SK-N-SH (cell line): Measurements from ENCODE around the gene C14orf119. TPM values are rescaled to one million over a fixed set of nuclear protein-coding genes. Genes with fewer than 3 reads are reported as not detected.

Experiments used
- CTCF ChIA-PET: fragments of 300-600, 350-600 bp; formaldehyde crosslinking; extraction: SDS; loops from one replicate; lab custom pipeline; 2021; lab: Yijun Ruan, JAX
- POLR2A ChIA-PET: fragments of 350-600 bp; sonication (Branson Sonifier 250); formaldehyde crosslinking; extraction: SDS; loops from one replicate; lab custom pipeline; 2020; ENCODE audit warnings: antibody characterized with exemption, inconsistent platforms; lab: Yijun Ruan, JAX
- DNase-seq: peaks from one replicate; pipeline ENCODE4 v3.0.0; 2012
- H2AFZ ChIP-seq: fragments of 200-600 bp; sonication (generic); 2 replicates; pipeline ENCODE4 v1.8.1; 2016; ENCODE audit warnings: antibody characterized with exemption, mild to moderate bottlenecking, low read depth
- H3F3A ChIP-seq: fragments of 200-600 bp; sonication (generic); replicated peaks from 2 replicates; pipeline ENCODE3; 2016; ENCODE audit warnings: antibody characterized with exemption, mild to moderate bottlenecking; ENCODE audit not compliant: insufficient read depth
- H3K27ac ChIP-seq, 2 experiments: fragments of 200-500 bp in 1 of 2; fragments of 200-600 bp in 1 of 2; sonication (Bioruptor generic) in 1 of 2; sonication (generic), shearing (Covaris generic) in 1 of 2; 2 replicates each; pipeline versions ENCODE4 v1.5.1 to v1.6.1; 2014 to 2016; ENCODE audit warnings: low read depth in 2 of 2, inconsistent platforms in 1 of 2, low read length in 1 of 2, mild to moderate bottlenecking in 1 of 2, mixed read lengths in 1 of 2
- H3K27me3 ChIP-seq: fragments of 200-600 bp; sonication (generic), shearing (Covaris generic); 2 replicates; pipeline ENCODE4 v1.6.1; 2016; ENCODE audit warnings: mixed run types; ENCODE audit not compliant: insufficient read depth
- H3K36me3 ChIP-seq, 2 experiments: fragments of 200-500 bp in 1 of 2; fragments of 200-600 bp in 1 of 2; sonication (Bioruptor generic) in 1 of 2; sonication (generic) in 1 of 2; replicated peaks in 1 of 2; 2 replicates each; pipeline versions ENCODE3 to v1.5.1; 2014 to 2016; ENCODE audit warnings: low read length in 1 of 2, mild to moderate bottlenecking in 1 of 2; ENCODE audit not compliant: insufficient read depth in 2 of 2, control insufficient read depth in 1 of 2
- H3K4me1 ChIP-seq, 2 experiments: fragments of 200-500 bp in 1 of 2; fragments of 200-600 bp in 1 of 2; sonication (Bioruptor generic) in 1 of 2; sonication (generic), shearing (Covaris generic) in 1 of 2; 2 replicates each; pipeline versions ENCODE4 v1.5.1 to v1.6.1; 2014 to 2016; ENCODE audit warnings: low read depth in 1 of 2, low read length in 1 of 2, mixed run types in 1 of 2; ENCODE audit not compliant: insufficient read depth in 2 of 2, control insufficient read depth in 1 of 2
- H3K4me2 ChIP-seq: fragments of 200-600 bp; sonication (generic), shearing (Covaris generic); 2 replicates; pipeline ENCODE4 v1.6.1; 2017; ENCODE audit warnings: mixed run types
- H3K4me3 ChIP-seq, 2 experiments: fragments of 200-500 bp in 1 of 2; fragments of 200-600 bp in 1 of 2; sonication (Bioruptor generic) in 1 of 2; sonication (generic), shearing (Covaris generic) in 1 of 2; 2 replicates each; pipeline versions ENCODE4 v1.5.1 to v1.8.1; 2014 to 2016; ENCODE audit warnings: low read depth in 2 of 2, inconsistent platforms in 1 of 2, low read length in 1 of 2, mild to moderate bottlenecking in 1 of 2, mixed read lengths in 1 of 2, moderate library complexity in 1 of 2
- H3K79me2 ChIP-seq: fragments of 200-600 bp; sonication (generic); 2 replicates; pipeline ENCODE4 v1.8.1; 2017; ENCODE audit warnings: mild to moderate bottlenecking; ENCODE audit not compliant: insufficient read depth
- H3K9ac ChIP-seq: fragments of 200-600 bp; sonication (generic); 2 replicates; pipeline ENCODE4 v1.6.1; 2017; ENCODE audit warnings: mixed run types
- H3K9me2 ChIP-seq: fragments of 200-600 bp; sonication (generic); 2 replicates; pipeline ENCODE4 v1.6.1; 2017; ENCODE audit warnings: mixed run types
- H3K9me3 ChIP-seq: fragments of 200-600 bp; sonication (generic); 2 replicates; pipeline ENCODE4 v1.6.1; 2017; ENCODE audit warnings: mixed run types, mild to moderate bottlenecking, moderate library complexity
- H4K20me1 ChIP-seq: fragments of 200-600 bp; sonication (generic); 2 replicates; pipeline ENCODE4 v1.6.1; 2017; ENCODE audit warnings: mild to moderate bottlenecking, mixed run types; ENCODE audit not compliant: insufficient read depth
- EP300 ChIP-seq, 2 experiments: IDR thresholded peaks; 2 replicates each; pipeline versions ENCODE4 v1.4.0 to v1.6.1; 2012; ENCODE audit warnings: borderline replicate concordance in 1 of 2, low read depth in 1 of 2, low read length in 1 of 2
- EZH2phosphoT487 ChIP-seq: fragments of 200-600 bp; sonication (generic); IDR thresholded peaks from 2 replicates; pipeline ENCODE4 v1.6.1; 2017; ENCODE audit warnings: low read depth, mixed run types, mild to moderate bottlenecking, antibody characterized with exemption, moderate library complexity, borderline replicate concordance
- FOSL2 ChIP-seq: IDR thresholded peaks from 2 replicates; pipeline ENCODE4 v1.4.0; 2012; ENCODE audit warnings: low read depth, mild to moderate bottlenecking, moderate library complexity, borderline replicate concordance
- FOXM1 ChIP-seq: IDR thresholded peaks from 2 replicates; pipeline ENCODE4 v1.4.0; 2012; ENCODE audit warnings: low read depth, mild to moderate bottlenecking
- GATA2 ChIP-seq: sonication (generic); formaldehyde crosslinking; IDR thresholded peaks from 2 replicates; pipeline ENCODE4 v1.5.0; 2020; ENCODE audit warnings: mild to moderate bottlenecking, missing genetic modification reagents
- JUND ChIP-seq: IDR thresholded peaks from 2 replicates; pipeline ENCODE4 v1.4.0; 2012
- MXI1 ChIP-seq: IDR thresholded peaks from 2 replicates; pipeline ENCODE4 v1.6.1; 2012; ENCODE audit warnings: mild to moderate bottlenecking, low read depth, low read length, improper control_type of control experiment
- RXRA ChIP-seq: IDR thresholded peaks from 2 replicates; pipeline ENCODE4 v1.4.0; 2012; ENCODE audit warnings: low read depth, mild to moderate bottlenecking, borderline replicate concordance
- SMC3 ChIP-seq: IDR thresholded peaks from 2 replicates; pipeline ENCODE4 v1.6.1; 2012; ENCODE audit warnings: low read depth, low read length, improper control_type of control experiment
- TAF1 ChIP-seq: IDR thresholded peaks from 2 replicates; pipeline ENCODE4 v1.6.1; 2012; ENCODE audit warnings: low read depth, mild to moderate bottlenecking, low read length, moderate library complexity, borderline replicate concordance
- WGBS: methylation state at CpG from one replicate; pipeline ENCODE4 v1.1.6; 2017; ENCODE audit warnings: low lambda C conversion rate; 5-methylcytosine and 5-hydroxymethylcytosine counted together
- polyA plus RNA-seq, 3 experiments: library from polyadenylated mRNA; depleted of rRNA; stranded (reverse); fragments of >200 nt; gene quantifications; 2 replicates each; pipeline ENCODE4 v1.2.3, GENCODE V29; 2012
- TF ChIP-seq, protein P1 (sequence below): fragments of 150-350 bp; IDR thresholded peaks from 2 replicates; pipeline ENCODE4 v1.6.1; 2017; ENCODE audit warnings: antibody characterized with exemption, low read length, low read depth, borderline replicate concordance
- TF ChIP-seq, protein P2 (sequence below): IDR thresholded peaks from 2 replicates; pipeline ENCODE4 v1.4.0; 2012; ENCODE audit warnings: low read depth, borderline replicate concordance
- TF ChIP-seq, protein P3 (sequence below): fragments of 150-350 bp; IDR thresholded peaks from 2 replicates; pipeline ENCODE4 v1.6.1; 2016; ENCODE audit warnings: mild to moderate bottlenecking, low read depth, low read length
- TF ChIP-seq, protein P4 (sequence below): fragments of 200-600 bp; sonication (generic); IDR thresholded peaks from 2 replicates; pipeline ENCODE4 v1.6.1; 2017; ENCODE audit warnings: antibody characterized with exemption, mild to moderate bottlenecking, moderate library complexity
- TF ChIP-seq, protein P5 (sequence below): IDR thresholded peaks from 2 replicates; pipeline ENCODE4 v1.6.1; 2012; ENCODE audit warnings: mild to moderate bottlenecking, low read depth, low read length, moderate library complexity

C14orf119 gene
- polyA plus RNA-seq, 1 of the 3 experiments (the other 2 are of a cell fraction), result 55.2 TPM

DNA sequence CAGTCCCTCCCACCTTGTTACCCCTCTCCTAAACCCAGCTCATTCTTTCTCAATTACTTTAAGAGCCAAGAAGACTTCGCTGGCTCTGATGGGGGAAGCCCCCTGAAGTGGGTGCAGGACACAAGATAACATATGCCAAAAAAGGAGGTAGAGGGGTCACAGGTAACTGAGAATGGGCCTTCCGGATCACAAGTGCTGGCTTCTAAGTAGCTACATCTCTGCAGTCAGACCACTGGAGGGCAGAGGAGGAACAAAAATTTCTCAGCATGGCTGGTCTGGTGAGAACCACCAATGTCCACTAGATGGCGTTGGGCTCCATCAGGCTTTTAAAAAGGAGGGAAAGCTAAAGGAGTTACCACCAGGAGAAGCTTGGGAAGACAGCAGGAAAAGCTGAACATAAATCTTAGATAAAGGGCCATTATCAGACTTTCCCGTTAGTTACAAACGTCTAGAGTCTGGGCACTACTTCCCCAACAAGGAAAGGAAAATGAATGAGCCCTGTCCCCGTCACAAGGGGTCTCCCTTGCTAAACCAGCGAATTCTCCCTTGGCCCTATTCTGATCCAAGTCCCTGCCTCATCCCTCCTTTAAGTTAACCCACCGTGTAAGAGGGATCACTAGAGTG is 26.4 kb upstream of the C14orf119 start (continued):
- TF ChIP-seq, protein P1, sequence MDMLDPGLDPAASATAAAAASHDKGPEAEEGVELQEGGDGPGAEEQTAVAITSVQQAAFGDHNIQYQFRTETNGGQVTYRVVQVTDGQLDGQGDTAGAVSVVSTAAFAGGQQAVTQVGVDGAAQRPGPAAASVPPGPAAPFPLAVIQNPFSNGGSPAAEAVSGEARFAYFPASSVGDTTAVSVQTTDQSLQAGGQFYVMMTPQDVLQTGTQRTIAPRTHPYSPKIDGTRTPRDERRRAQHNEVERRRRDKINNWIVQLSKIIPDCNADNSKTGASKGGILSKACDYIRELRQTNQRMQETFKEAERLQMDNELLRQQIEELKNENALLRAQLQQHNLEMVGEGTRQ, result no peak
- TF ChIP-seq, protein P2, sequence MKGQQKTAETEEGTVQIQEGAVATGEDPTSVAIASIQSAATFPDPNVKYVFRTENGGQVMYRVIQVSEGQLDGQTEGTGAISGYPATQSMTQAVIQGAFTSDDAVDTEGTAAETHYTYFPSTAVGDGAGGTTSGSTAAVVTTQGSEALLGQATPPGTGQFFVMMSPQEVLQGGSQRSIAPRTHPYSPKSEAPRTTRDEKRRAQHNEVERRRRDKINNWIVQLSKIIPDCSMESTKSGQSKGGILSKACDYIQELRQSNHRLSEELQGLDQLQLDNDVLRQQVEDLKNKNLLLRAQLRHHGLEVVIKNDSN, result no peak
- TF ChIP-seq EP300 (IDR thresholded peaks at IDR 0.05; ENCODE audit: borderline replicate concordance in 1 of 2, low read depth in 1 of 2, low read length in 1 of 2), result no peak
- no peak for TF ChIP-seq GATA2
- TF ChIP-seq EZH2phosphoT487, result no peak
- TF ChIP-seq, protein P3, sequence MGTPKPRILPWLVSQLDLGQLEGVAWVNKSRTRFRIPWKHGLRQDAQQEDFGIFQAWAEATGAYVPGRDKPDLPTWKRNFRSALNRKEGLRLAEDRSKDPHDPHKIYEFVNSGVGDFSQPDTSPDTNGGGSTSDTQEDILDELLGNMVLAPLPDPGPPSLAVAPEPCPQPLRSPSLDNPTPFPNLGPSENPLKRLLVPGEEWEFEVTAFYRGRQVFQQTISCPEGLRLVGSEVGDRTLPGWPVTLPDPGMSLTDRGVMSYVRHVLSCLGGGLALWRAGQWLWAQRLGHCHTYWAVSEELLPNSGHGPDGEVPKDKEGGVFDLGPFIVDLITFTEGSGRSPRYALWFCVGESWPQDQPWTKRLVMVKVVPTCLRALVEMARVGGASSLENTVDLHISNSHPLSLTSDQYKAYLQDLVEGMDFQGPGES, result no peak
- TF ChIP-seq SMC3, result peak; percentile 75

DNA sequence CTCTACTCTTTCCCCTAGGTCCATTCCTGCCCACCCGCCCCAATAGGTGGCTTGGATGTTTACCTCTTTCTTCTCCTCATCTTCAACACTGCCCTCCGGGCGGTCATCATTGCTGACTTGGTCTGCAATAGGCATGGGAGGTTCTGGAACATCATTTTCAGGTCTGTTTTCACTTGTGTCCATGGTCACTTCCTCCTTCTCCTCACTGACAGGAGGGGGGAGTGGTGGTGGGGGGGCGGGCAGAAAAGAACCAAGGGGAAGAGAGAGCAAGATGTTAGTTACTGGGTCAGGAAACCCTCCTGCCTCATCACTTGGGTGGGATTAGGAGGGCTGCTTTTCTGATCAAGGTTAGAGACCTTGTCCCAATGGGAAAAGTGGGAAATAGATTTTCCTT is 25.9 kb upstream of the C14orf119 start:
- POLR2A ChIA-PET, result interaction anchor here (1.2 to 1.8 kb wide), 3 partner anchors 26 to 83 kb away, joined by 5 to 11 read pairs (median 5); partner anchors contain the start of genes ACIN1 and C14orf119
- H3K9ac ChIP-seq, result no peak overlapping the region
- peaks cover 49 to 54% of the 10 kb centered on the region in 2 experiments for H3K36me3 ChIP-seq
- TF ChIP-seq, protein P1, result no peak
- TF ChIP-seq RXRA (no peak), MXI1 (no peak), JUND (no peak), TAF1 (no peak), EP300 (IDR thresholded peaks at IDR 0.05; ENCODE audit: borderline replicate concordance in 1 of 2, low read depth in 1 of 2, low read length in 1 of 2) (no peak), FOSL2 (no peak), EZH2phosphoT487 (no peak), FOXM1 (no peak)
- TF ChIP-seq, protein P3, result no peak
- TF ChIP-seq, protein P2, result no peak
- TF ChIP-seq, protein P4, sequence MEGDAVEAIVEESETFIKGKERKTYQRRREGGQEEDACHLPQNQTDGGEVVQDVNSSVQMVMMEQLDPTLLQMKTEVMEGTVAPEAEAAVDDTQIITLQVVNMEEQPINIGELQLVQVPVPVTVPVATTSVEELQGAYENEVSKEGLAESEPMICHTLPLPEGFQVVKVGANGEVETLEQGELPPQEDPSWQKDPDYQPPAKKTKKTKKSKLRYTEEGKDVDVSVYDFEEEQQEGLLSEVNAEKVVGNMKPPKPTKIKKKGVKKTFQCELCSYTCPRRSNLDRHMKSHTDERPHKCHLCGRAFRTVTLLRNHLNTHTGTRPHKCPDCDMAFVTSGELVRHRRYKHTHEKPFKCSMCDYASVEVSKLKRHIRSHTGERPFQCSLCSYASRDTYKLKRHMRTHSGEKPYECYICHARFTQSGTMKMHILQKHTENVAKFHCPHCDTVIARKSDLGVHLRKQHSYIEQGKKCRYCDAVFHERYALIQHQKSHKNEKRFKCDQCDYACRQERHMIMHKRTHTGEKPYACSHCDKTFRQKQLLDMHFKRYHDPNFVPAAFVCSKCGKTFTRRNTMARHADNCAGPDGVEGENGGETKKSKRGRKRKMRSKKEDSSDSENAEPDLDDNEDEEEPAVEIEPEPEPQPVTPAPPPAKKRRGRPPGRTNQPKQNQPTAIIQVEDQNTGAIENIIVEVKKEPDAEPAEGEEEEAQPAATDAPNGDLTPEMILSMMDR, result no peak
- TF ChIP-seq, protein P5, sequence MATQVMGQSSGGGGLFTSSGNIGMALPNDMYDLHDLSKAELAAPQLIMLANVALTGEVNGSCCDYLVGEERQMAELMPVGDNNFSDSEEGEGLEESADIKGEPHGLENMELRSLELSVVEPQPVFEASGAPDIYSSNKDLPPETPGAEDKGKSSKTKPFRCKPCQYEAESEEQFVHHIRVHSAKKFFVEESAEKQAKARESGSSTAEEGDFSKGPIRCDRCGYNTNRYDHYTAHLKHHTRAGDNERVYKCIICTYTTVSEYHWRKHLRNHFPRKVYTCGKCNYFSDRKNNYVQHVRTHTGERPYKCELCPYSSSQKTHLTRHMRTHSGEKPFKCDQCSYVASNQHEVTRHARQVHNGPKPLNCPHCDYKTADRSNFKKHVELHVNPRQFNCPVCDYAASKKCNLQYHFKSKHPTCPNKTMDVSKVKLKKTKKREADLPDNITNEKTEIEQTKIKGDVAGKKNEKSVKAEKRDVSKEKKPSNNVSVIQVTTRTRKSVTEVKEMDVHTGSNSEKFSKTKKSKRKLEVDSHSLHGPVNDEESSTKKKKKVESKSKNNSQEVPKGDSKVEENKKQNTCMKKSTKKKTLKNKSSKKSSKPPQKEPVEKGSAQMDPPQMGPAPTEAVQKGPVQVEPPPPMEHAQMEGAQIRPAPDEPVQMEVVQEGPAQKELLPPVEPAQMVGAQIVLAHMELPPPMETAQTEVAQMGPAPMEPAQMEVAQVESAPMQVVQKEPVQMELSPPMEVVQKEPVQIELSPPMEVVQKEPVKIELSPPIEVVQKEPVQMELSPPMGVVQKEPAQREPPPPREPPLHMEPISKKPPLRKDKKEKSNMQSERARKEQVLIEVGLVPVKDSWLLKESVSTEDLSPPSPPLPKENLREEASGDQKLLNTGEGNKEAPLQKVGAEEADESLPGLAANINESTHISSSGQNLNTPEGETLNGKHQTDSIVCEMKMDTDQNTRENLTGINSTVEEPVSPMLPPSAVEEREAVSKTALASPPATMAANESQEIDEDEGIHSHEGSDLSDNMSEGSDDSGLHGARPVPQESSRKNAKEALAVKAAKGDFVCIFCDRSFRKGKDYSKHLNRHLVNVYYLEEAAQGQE, result no peak

More for the DNA sequence above, 25.9 kb upstream of the C14orf119 start:
- no peaks in the 10 kb centered on the region for H3K27me3 ChIP-seq
- DNase-seq, result no peak
- peak overlapping the region; percentile 35 to 40; a peak in 3 of 4 replicates for H3K27ac ChIP-seq
- peaks cover 72% of the 10 kb centered on the region for H3K79me2 ChIP-seq
- H3K4me1 ChIP-seq, result peaks cover 20 to 35% of the 10 kb centered on the region in 2 experiments
- WGBS, result 77% methylated on average over 4 of the region's 4 CpGs
- no peaks in the 10 kb centered on the region for H3K9me2 ChIP-seq
- H3K4me3 ChIP-seq, result no peak overlapping the region; a peak in 1 of 4 replicates
- H4K20me1 ChIP-seq, result peaks cover 39% of the 10 kb centered on the region
- peaks cover 34% of the 10 kb centered on the region for H3F3A ChIP-seq
- peak overlapping the region; percentile 45; the same call in 1 of the 2 replicates for H3K4me2 ChIP-seq
- no peaks in the 10 kb centered on the region for H3K9me3 ChIP-seq
- CTCF ChIA-PET, result interaction anchor here (0.5 to 33.1 kb wide), 46 partner anchors 9 to 226 kb away, joined by 3 to 1566 read pairs (median 6); partner anchors contain the start of genes ACIN1, AJUBA, C14orf119 and CDH24
- no peak overlapping the region for H2AFZ ChIP-seq
